Measurements from ENCODE around the gene PRELID3B. TPM values are rescaled to one million over a fixed set of nuclear protein-coding genes. Genes with fewer than 3 reads are reported as not detected.

The PRELID3B gene
- 121 and 123 TPM in 2 replicates for total RNA-seq

DNA sequence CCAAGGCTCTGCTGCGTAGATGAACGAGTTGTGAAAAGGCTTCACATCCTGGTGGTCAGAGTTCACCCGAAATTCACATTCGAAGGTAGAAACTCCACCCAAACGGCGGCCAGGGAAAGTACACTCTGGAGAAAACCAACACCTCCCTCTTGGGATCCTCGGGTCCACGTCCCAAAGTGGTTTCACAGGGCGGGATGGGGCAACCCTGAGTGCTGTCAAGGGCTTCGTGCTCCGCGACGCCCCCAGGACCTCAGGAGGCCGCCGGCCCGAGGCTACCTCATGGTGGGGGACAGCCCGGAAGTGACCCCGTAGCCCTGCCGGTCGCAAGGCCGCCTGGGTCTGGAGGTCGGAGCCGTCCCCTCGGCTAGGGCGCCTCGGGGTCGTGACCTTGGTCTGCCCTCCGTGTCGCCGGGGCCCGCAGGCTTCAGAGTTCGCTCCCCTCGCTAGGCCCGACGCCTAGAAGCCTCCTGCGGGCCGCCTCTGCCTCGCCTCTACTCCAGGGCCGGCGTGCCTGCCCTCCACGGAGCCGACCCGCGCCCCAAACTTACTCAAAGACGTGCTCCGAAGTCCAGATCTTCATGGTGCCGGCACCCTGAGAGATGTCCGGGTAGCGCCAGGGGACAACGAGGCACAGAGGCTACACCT, at the start of gene PRELID3B:
TSS of gene PRELID3B (minus strand) at position 636 of the 645 bp plus-strand sequence. CDS start at position 580, 56 bp downstream.
- Mint-ChIP-seq H3K27ac (peak within 1 kb of the TSS; percentile 94), H3K4me3 (peak within 1 kb of the TSS; percentile 93), H3K9me3 (no peaks in the 10 kb centered on the region), H3K36me3 (ENCODE audit: low read depth) (peaks cover 24% of the 10 kb centered on the region), H3K27me3 (ENCODE audit: insufficient read depth) (no peaks in the 10 kb centered on the region), H3K4me1 (ENCODE audit: low read depth) (peaks cover 47% of the 10 kb centered on the region)
- intact Hi-C loops (cut with micrococcal nuclease) = loop anchor here (1.0 to 2.0 kb wide), 5 partner anchors 10 to 653 kb away; partner anchors contain the start of genes ATP5F1E, NELFCD and VAPB
- DNase-seq (ENCODE audit: low spot score) = peak; percentile 31

DNA sequence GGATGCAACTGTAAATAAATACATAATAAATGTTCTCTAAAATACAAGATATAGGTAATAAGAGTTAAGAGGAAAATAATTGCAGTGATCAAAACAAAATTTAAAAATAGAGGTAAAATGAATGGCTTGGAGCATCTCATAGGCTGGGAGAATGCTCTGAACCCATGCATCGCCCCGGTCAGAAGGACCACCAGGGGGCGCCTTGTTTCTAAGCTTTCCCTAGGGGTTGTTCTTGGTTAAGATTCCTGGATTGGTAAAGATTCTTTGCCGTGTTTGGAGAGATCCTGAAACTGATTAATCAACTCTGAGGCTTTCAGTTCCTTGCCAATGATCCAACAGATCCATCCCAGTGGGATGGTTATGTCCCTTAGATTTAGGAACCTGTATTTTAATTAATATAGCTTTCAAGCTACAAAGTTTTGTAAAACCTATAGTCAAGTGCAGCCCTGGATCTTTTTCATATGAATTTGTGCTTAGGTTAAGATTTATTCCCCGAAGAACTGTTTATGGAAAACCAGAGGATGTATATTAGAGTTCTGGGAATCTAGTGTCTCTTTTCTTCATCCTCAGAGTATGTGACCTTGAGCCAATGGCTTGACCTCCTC, 45.3 kb upstream of the PRELID3B start:
- Mint-ChIP-seq H3K9me3 (no peaks in the 10 kb centered on the region), H3K4me1 (ENCODE audit: low read depth) (peaks cover 6% of the 10 kb centered on the region), H3K36me3 (ENCODE audit: low read depth) (no peaks in the 10 kb centered on the region), H3K27me3 (ENCODE audit: insufficient read depth) (peaks cover 14% of the 10 kb centered on the region), H3K27ac (no peak overlapping the region), H3K4me3 (no peak overlapping the region)
- peak; percentile 71 for DNase-seq (ENCODE audit: low spot score)
- intact Hi-C loops (cut with micrococcal nuclease) = loop anchor here (1.0 to 5.0 kb wide), 8 partner anchors 34 to 315 kb away; no protein-coding TSS in a partner anchor

DNA sequence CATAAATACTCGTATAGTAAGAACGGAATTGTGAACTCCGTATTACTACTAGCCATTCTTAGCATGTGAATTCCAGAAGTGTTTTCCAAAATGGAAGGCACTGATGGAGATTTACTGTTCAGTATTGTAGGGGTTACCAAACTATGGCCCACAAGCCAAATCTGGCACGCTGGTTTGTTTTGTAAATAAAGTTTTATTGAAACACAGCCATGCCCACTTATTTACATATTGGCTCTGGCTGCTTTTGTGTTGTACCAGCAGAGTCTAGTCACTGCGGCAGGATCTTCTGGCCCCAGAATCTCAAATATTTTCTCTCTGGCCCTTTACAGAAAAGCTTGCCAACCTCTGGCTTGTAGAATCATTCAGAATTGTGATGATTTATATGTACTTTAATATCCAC, 44.3 kb upstream of the PRELID3B start:
- peaks cover 6% of the 10 kb centered on the region for H3K4me1 Mint-ChIP-seq (ENCODE audit: low read depth)
- H3K9me3 Mint-ChIP-seq = no peaks in the 10 kb centered on the region
- intact Hi-C loops (cut with micrococcal nuclease) = loop anchor here (5.0 kb wide), 2 partner anchors 35 to 215 kb away; no protein-coding TSS in a partner anchor
- no peak overlapping the region for H3K4me3 Mint-ChIP-seq
- H3K27me3 Mint-ChIP-seq (ENCODE audit: insufficient read depth) = peaks cover 16% of the 10 kb centered on the region
- no peaks in the 10 kb centered on the region for H3K36me3 Mint-ChIP-seq (ENCODE audit: low read depth)
- H3K27ac Mint-ChIP-seq = no peak overlapping the region
- no peak for DNase-seq (ENCODE audit: low spot score)

DNA sequence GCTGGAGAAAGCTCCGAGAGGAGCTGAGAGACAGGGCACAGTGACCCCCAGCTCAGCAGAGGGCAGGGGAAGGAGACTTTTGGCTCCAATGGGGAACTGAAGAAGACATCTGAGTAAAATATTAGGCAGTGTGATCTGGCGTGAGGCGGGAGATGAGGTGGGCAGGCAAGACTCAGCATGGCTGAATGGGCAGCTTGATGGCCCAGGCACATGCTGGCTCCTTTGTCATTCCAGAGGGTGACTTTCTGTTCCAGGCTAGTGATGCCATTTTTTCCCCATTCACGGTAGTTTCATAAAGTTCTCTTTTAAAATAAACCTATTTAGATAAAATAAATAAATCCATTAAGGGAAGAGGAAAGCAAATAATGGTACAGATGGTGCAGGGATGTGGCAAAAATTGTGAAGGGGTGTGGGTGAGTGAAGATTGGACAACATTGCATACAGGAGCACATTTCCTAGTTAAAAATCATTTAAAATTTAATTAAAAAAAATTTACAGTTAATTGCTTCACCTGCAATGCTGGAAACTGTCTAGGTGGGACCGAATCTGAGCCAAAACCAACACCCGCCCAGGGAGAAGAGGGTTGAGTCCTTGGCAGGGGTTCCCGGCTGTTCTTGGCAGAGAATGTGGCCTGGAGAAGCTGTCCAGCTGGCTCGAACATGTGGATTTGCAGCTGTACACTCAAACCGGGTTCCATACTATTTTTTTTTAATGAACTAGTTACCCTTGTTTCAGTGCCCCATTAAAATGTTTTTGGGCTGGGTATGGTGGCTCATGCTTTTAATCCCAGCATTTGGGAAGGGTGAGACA, 41.7 kb upstream of the PRELID3B start:
- H3K9me3 Mint-ChIP-seq = no peaks in the 10 kb centered on the region
- no peak overlapping the region for H3K4me3 Mint-ChIP-seq
- DNase-seq (ENCODE audit: low spot score) = no peak
- H3K27ac Mint-ChIP-seq = no peak overlapping the region
- peaks cover 20% of the 10 kb centered on the region for H3K27me3 Mint-ChIP-seq (ENCODE audit: insufficient read depth)
- no peaks in the 10 kb centered on the region for H3K36me3 Mint-ChIP-seq (ENCODE audit: low read depth)
- intact Hi-C loops (cut with micrococcal nuclease) = no loop called here
- peaks cover 6% of the 10 kb centered on the region for H3K4me1 Mint-ChIP-seq (ENCODE audit: low read depth)

DNA sequence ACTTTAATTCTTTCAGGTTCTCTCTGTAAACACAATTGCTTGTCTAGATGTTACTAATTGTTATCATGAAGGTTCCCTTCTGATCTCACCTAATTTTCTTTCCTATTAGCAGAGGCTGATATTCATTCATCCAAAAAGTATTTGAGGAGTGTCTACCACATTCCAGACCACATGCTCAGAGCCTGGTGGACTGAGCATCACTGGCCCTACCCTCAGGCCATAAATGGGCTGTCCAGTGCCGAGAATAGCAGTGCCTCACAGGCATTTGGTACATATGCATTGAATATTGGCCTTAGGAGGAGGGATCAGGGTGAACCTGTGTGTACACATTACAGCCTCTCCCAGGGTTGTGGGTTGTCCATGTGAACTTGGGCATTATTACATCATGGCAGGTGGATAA, 40.4 kb upstream of the PRELID3B start:
- intact Hi-C loops (cut with micrococcal nuclease) = no loop called here
- peaks cover 10% of the 10 kb centered on the region for H3K4me1 Mint-ChIP-seq (ENCODE audit: low read depth)
- peaks cover 21% of the 10 kb centered on the region for H3K27me3 Mint-ChIP-seq (ENCODE audit: insufficient read depth)
- no peaks in the 10 kb centered on the region for H3K9me3 Mint-ChIP-seq
- no peak overlapping the region for H3K27ac Mint-ChIP-seq
- no peak for DNase-seq (ENCODE audit: low spot score)
- H3K4me3 Mint-ChIP-seq = no peak overlapping the region
- H3K36me3 Mint-ChIP-seq (ENCODE audit: low read depth) = no peaks in the 10 kb centered on the region

DNA sequence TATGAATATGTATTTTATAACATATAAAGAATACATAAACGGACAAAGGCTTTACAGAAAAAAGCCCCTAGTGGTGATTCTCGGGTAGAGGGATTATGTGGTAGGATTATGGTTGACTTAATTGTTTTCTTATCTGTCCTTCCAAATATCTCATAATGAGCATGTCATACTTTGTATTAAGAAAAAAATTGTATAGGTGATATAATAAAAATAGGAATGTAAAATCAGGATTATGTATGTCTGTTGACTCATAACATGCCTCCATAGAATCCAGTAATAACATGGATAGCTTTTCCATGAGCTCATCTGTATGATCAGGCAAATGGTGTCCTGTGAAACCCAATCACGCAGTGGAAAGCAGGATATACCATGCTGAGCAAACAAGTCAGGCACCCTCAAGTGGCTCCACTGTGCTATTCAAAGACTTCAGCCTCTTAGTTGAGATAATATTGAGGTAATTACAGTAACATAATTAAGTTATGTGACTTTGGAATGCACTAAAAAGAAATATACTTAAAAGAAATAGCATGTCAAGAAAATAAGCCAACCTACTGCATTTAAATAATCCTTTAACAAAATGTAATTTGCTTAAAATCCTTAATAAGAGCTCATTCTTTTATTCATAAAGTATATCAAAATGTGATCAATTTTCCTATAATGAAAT, 39.6 kb upstream of the PRELID3B start:
- no peaks in the 10 kb centered on the region for H3K36me3 Mint-ChIP-seq (ENCODE audit: low read depth)
- no peaks in the 10 kb centered on the region for H3K9me3 Mint-ChIP-seq
- intact Hi-C loops (cut with micrococcal nuclease) = no loop called here
- H3K27me3 Mint-ChIP-seq (ENCODE audit: insufficient read depth) = peaks cover 25% of the 10 kb centered on the region
- H3K27ac Mint-ChIP-seq = no peak overlapping the region
- H3K4me3 Mint-ChIP-seq = no peak overlapping the region
- peaks cover 11% of the 10 kb centered on the region for H3K4me1 Mint-ChIP-seq (ENCODE audit: low read depth)
- no peak for DNase-seq (ENCODE audit: low spot score)

DNA sequence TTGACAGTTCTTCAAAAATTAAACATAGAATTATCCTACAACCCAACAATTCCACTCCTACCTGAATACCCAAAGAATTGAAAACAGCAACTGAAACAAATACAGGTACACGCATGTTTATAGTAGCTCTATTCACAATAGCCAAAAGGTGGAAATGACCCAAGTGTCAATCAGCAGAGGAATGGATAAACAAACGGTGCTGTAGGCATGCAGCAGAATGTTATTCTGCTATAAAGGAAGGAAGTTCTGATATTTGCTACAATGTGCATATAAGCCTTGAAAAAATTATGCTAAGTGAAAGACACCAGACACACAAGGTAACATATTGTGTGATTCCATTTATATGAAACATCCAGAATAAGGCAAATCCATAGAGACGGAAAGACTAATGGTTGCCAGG, 38.5 kb upstream of the PRELID3B start:
- Mint-ChIP-seq H3K4me1 (ENCODE audit: low read depth) (peaks cover 15% of the 10 kb centered on the region), H3K27me3 (ENCODE audit: insufficient read depth) (peaks cover 27% of the 10 kb centered on the region), H3K27ac (no peak overlapping the region), H3K36me3 (ENCODE audit: low read depth) (no peaks in the 10 kb centered on the region), H3K9me3 (no peaks in the 10 kb centered on the region), H3K4me3 (no peak overlapping the region)
- no peak for DNase-seq (ENCODE audit: low spot score)
- intact Hi-C loops (cut with micrococcal nuclease) = no loop called here

DNA sequence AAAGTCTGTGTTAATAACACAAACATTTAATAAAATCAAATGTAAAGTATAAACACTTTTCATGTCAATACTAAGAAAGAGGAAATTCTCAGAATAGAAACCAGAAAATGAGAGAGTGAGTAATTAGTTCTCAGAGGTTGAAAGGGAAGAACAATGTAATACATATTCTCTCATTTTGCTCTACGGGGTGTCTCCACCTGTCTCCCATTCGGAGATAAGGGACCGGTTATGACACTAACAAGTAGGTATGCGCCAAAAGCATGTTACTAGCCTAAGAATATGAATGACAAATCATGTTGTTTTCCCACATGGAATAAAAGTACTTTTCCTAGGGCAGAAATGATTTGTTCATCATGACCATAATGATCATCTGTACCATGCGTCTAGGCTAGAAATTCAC, 35.6 kb upstream of the PRELID3B start:
- peaks cover 31% of the 10 kb centered on the region for H3K27me3 Mint-ChIP-seq (ENCODE audit: insufficient read depth)
- peaks cover 37% of the 10 kb centered on the region for H3K4me1 Mint-ChIP-seq (ENCODE audit: low read depth)
- H3K4me3 Mint-ChIP-seq = no peak overlapping the region
- DNase-seq (ENCODE audit: low spot score) = no peak
- intact Hi-C loops (cut with micrococcal nuclease) = no loop called here
- H3K27ac Mint-ChIP-seq = no peak overlapping the region
- no peaks in the 10 kb centered on the region for H3K9me3 Mint-ChIP-seq
- H3K36me3 Mint-ChIP-seq (ENCODE audit: low read depth) = no peaks in the 10 kb centered on the region

DNA sequence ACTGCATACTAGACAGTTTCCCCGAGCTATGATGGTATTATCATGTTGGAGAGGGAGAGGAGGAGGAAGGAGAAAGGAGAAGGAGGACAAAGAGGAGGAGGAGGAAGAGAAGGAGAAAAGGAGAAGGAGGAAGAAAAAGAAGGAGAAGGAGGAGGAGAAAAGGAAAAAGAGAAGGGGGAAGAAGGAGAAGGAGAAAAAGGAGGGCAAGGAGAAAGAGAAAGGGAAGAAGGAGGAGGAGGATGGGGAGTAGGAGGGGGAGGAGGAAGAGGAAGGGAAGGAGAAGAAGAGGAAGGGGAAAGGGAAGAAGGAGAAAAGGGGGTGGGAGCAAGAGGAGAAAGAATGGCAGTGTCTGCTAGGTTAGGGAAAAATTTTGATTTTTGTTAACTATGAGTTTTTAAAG, 35.1 kb upstream of the PRELID3B start:
- H3K4me1 Mint-ChIP-seq (ENCODE audit: low read depth) = peaks cover 37% of the 10 kb centered on the region
- no peak for DNase-seq (ENCODE audit: low spot score)
- H3K36me3 Mint-ChIP-seq (ENCODE audit: low read depth) = no peaks in the 10 kb centered on the region
- intact Hi-C loops (cut with micrococcal nuclease) = no loop called here
- H3K4me3 Mint-ChIP-seq = no peak overlapping the region
- no peaks in the 10 kb centered on the region for H3K9me3 Mint-ChIP-seq
- H3K27me3 Mint-ChIP-seq (ENCODE audit: insufficient read depth) = peaks cover 34% of the 10 kb centered on the region
- H3K27ac Mint-ChIP-seq = no peak overlapping the region

DNA sequence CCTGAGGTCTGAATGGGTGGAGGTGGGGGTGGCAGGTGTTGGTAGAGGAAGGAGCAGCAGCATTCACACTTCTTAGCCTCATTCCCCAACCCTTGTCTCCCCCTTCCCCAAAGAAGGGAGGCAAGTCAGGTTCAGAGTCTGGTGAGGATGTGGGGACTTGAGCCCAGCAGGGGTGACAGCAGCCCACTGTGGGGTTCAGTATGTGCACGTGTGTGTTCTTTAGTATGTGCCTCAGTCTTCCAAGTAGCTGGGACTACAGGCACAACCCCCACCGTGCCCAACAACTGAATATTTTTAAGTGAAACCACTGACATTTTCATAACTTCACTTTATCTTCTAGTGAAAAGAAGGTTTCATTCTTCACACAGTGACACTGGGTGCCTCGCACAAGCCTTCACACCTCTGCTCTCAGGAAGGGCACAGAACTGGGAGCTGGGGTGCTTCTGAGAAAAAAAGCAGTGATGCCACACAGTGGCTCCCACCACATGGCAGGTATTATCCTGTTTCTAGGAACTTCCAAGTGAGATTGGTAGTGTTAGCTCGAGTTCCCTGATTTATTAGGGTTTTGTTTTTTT, 33.4 kb upstream of the PRELID3B start:
- peaks cover 37% of the 10 kb centered on the region for H3K4me1 Mint-ChIP-seq (ENCODE audit: low read depth)
- no peak overlapping the region for H3K27ac Mint-ChIP-seq
- H3K9me3 Mint-ChIP-seq = no peaks in the 10 kb centered on the region
- H3K36me3 Mint-ChIP-seq (ENCODE audit: low read depth) = no peaks in the 10 kb centered on the region
- peaks cover 31% of the 10 kb centered on the region for H3K27me3 Mint-ChIP-seq (ENCODE audit: insufficient read depth)
- intact Hi-C loops (cut with micrococcal nuclease) = loop anchor here (2.0 kb wide), 1 partner anchor 33 kb away; the partner anchor contains the start of gene PRELID3B
- H3K4me3 Mint-ChIP-seq = no peak overlapping the region
- no peak for DNase-seq (ENCODE audit: low spot score)

DNA sequence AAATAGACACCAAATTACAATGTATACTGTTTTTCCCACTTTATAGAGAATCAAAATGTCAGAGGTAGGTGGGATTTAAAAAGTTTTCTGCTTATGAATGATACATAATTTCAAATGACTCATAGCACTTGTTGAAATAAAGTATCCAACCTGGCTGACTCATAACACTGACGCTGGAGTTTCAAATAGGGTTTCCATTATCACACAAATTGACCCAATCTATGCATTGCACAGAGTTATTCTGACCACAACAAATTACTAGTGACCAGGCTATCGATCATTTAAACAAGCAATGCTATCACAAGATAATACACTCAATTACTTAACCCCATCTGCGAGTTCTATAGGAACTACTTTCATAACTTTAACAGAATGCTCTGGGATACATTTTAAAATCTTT, 31.9 kb upstream of the PRELID3B start:
- Mint-ChIP-seq H3K27ac (no peak overlapping the region), H3K27me3 (ENCODE audit: insufficient read depth) (peaks cover 31% of the 10 kb centered on the region), H3K4me1 (ENCODE audit: low read depth) (peaks cover 37% of the 10 kb centered on the region), H3K9me3 (no peaks in the 10 kb centered on the region), H3K36me3 (ENCODE audit: low read depth) (no peaks in the 10 kb centered on the region), H3K4me3 (no peak overlapping the region)
- intact Hi-C loops (cut with micrococcal nuclease) = loop anchor here (2.0 kb wide), 1 partner anchor 32 kb away; the partner anchor contains the start of gene PRELID3B
- no peak for DNase-seq (ENCODE audit: low spot score)

DNA sequence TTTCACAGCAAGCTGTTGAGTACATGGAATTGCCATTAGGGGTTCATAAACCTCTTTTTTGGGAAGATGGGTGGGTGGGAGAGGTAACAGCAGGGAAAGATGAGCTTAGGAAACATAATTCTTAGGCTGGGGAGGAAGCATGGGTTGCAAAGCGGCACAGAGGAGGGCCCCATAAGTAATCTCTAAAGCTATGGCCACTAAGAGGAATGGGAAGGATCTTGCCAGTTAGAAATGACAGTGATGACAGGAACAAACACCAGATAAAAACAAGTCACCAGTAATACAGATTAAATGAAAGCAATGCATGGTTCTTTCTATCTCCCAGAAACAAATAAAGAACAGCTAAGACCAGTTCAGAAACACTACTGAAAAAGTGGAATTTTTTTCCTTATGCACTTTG, 31.0 kb upstream of the PRELID3B start:
- intact Hi-C loops (cut with micrococcal nuclease) = no loop called here
- H3K4me1 Mint-ChIP-seq (ENCODE audit: low read depth) = peaks cover 36% of the 10 kb centered on the region
- no peak overlapping the region for H3K27ac Mint-ChIP-seq
- H3K9me3 Mint-ChIP-seq = no peaks in the 10 kb centered on the region
- H3K27me3 Mint-ChIP-seq (ENCODE audit: insufficient read depth) = peaks cover 30% of the 10 kb centered on the region
- no peak for DNase-seq (ENCODE audit: low spot score)
- H3K4me3 Mint-ChIP-seq = no peak overlapping the region
- H3K36me3 Mint-ChIP-seq (ENCODE audit: low read depth) = no peaks in the 10 kb centered on the region
